Measurements from ENCODE around the gene TUBGCP5. TPM values are rescaled to one million over a fixed set of nuclear protein-coding genes. Genes with fewer than 3 reads are reported as not detected.
A peak's percentile ranks its signal among the peaks of the same experiment; 100 is the strongest.
"Not testable (repeated sequence)": the region's sequence is repeated elsewhere in the genome, so short reads cannot be mapped to it uniquely, and the experiment has no call there.

The TUBGCP5 gene
- total RNA-seq, 2 donors from 2014 or later, result 10.3 to 12.6 TPM

GRCh38 chr15:23057707-23058106, 18.3 kb upstream of the TUBGCP5 start:
- Mint-ChIP-seq H3K9me3 (peaks cover 2 to 4% of the 10 kb centered on the region in 2 donors), H3K27me3 (ENCODE audit: low read depth) (peaks cover 16% of the 10 kb centered on the region), H3K4me3 (no peak overlapping the region), H3K36me3 (ENCODE audit: insufficient read depth in 2 of 2) (peaks cover 3% of the 10 kb centered on the region in 2 donors), H3K27ac (no peak overlapping the region), H3K4me1 (ENCODE audit: low read depth) (no peaks in the 10 kb centered on the region)
- no peak for ATAC-seq (replicated peaks in 1 of 2)
- DNase-seq, result no peak

- no peaks in the 10 kb centered on the region for H3K4me1 Mint-ChIP-seq (ENCODE audit: low read depth)
- H3K9me3 Mint-ChIP-seq, result no peaks in the 10 kb centered on the region
- H3K27me3 Mint-ChIP-seq (ENCODE audit: low read depth), result peaks cover 16% of the 10 kb centered on the region
- no peak overlapping the region for H3K27ac Mint-ChIP-seq
- ATAC-seq (replicated peaks in 1 of 2) (no peak), DNase-seq (no peak)
- no peaks in the 10 kb centered on the region for H3K36me3 Mint-ChIP-seq (ENCODE audit: insufficient read depth in 2 of 2)
- H3K4me3 Mint-ChIP-seq, result no peak overlapping the region
Observed at GRCh38 chr15:23055316-23055715, 15.9 kb upstream of the TUBGCP5 start.

GRCh38 chr15:23052522-23052921, 13.2 kb upstream of the TUBGCP5 start:
- peaks cover 16% of the 10 kb centered on the region for H3K27me3 Mint-ChIP-seq (ENCODE audit: low read depth)
- H3K4me3 Mint-ChIP-seq, result no peak overlapping the region
- DNase-seq, result no peak

GRCh38 chr15:23050708-23051107, 11.3 kb upstream of the TUBGCP5 start:
- Mint-ChIP-seq H3K4me3 (no peak overlapping the region), H3K36me3 (ENCODE audit: insufficient read depth in 2 of 2) (no peaks in the 10 kb centered on the region), H3K4me1 (ENCODE audit: low read depth) (no peaks in the 10 kb centered on the region), H3K27me3 (ENCODE audit: low read depth) (peaks cover 7% of the 10 kb centered on the region), H3K9me3 (no peaks in the 10 kb centered on the region), H3K27ac (no peak overlapping the region)
- ATAC-seq (replicated peaks in 1 of 2) (no peak), DNase-seq (no peak)

More at GRCh38 chr15:23052522-23052921, 13.2 kb upstream of the TUBGCP5 start:
- Mint-ChIP-seq H3K9me3 (no peaks in the 10 kb centered on the region), H3K36me3 (ENCODE audit: insufficient read depth in 2 of 2) (no peaks in the 10 kb centered on the region), H3K27ac (no peak overlapping the region), H3K4me1 (ENCODE audit: low read depth) (no peaks in the 10 kb centered on the region)
- ATAC-seq (replicated peaks in 1 of 2), result no peak

GRCh38 chr15:23049984-23050628, 10.7 kb upstream of the TUBGCP5 start:
- DNase-seq, result no peak
- H3K9me3 Mint-ChIP-seq, result no peaks in the 10 kb centered on the region
- ATAC-seq (replicated peaks in 1 of 2), result no peak
- no peaks in the 10 kb centered on the region for H3K4me1 Mint-ChIP-seq (ENCODE audit: low read depth)
- peaks cover under 1% of the 10 kb centered on the region for H3K27me3 Mint-ChIP-seq (ENCODE audit: low read depth)
- H3K36me3 Mint-ChIP-seq (ENCODE audit: insufficient read depth in 2 of 2), result no peaks in the 10 kb centered on the region
- no peak overlapping the region for H3K4me3 Mint-ChIP-seq
- H3K27ac Mint-ChIP-seq, result no peak overlapping the region

GRCh38 chr15:23048572-23049282, 9.4 kb upstream of the TUBGCP5 start:
- not testable (repeated sequence) for H3K36me3 Mint-ChIP-seq (ENCODE audit: insufficient read depth in 2 of 2); H3K27me3 Mint-ChIP-seq (ENCODE audit: low read depth); DNase-seq; ATAC-seq (replicated peaks in 1 of 2); H3K27ac Mint-ChIP-seq; H3K4me3 Mint-ChIP-seq; H3K9me3 Mint-ChIP-seq; H3K4me1 Mint-ChIP-seq (ENCODE audit: low read depth)

GRCh38 chr15:23043987-23044386, 4.6 kb upstream of the TUBGCP5 start:
- not testable (repeated sequence) for H3K36me3 Mint-ChIP-seq (ENCODE audit: insufficient read depth in 2 of 2); H3K9me3 Mint-ChIP-seq; DNase-seq; H3K4me1 Mint-ChIP-seq (ENCODE audit: low read depth); H3K27me3 Mint-ChIP-seq (ENCODE audit: low read depth); ATAC-seq (replicated peaks in 1 of 2); H3K4me3 Mint-ChIP-seq; H3K27ac Mint-ChIP-seq

GRCh38 chr15:23043535-23043934, 4.2 kb upstream of the TUBGCP5 start:
- DNase-seq; H3K36me3 Mint-ChIP-seq (ENCODE audit: insufficient read depth in 2 of 2); H3K27ac Mint-ChIP-seq; H3K4me3 Mint-ChIP-seq; H3K4me1 Mint-ChIP-seq (ENCODE audit: low read depth); H3K9me3 Mint-ChIP-seq; H3K27me3 Mint-ChIP-seq (ENCODE audit: low read depth); ATAC-seq (replicated peaks in 1 of 2): not testable (repeated sequence)

- not testable (repeated sequence) for H3K27ac Mint-ChIP-seq; ATAC-seq (replicated peaks in 1 of 2); H3K9me3 Mint-ChIP-seq; H3K36me3 Mint-ChIP-seq (ENCODE audit: insufficient read depth in 2 of 2); H3K27me3 Mint-ChIP-seq (ENCODE audit: low read depth); H3K4me3 Mint-ChIP-seq; DNase-seq
- H3K4me1 Mint-ChIP-seq (ENCODE audit: low read depth), result peaks cover 20% of the 10 kb centered on the region
Observed at GRCh38 chr15:23041736-23042135, 2.4 kb upstream of the TUBGCP5 start.

GRCh38 chr15:23039917-23040281, 530 bp upstream of the TUBGCP5 start:
- Mint-ChIP-seq H3K36me3 (ENCODE audit: insufficient read depth in 2 of 2) (peaks cover 0 to 2% of the 10 kb centered on the region in 2 donors), H3K4me1 (ENCODE audit: low read depth) (peaks cover 28% of the 10 kb centered on the region), H3K27ac (peak overlapping the region; percentile 67), H3K9me3 (no peaks in the 10 kb centered on the region), H3K27me3 (ENCODE audit: low read depth) (no peaks in the 10 kb centered on the region), H3K4me3 (peak overlapping the region; percentile 78 to 86)
- ATAC-seq (replicated peaks in 1 of 2) (no peak), DNase-seq (no peak)

GRCh38 chr15:23038726-23039142, 635 bp downstream of the TUBGCP5 start:
- H3K27ac Mint-ChIP-seq, result peak overlapping the region; percentile 63
- ATAC-seq (replicated peaks in 1 of 2), result peak in 1 of 2 donors; percentile 0
- peaks cover 7 to 11% of the 10 kb centered on the region in 2 donors for H3K36me3 Mint-ChIP-seq (ENCODE audit: insufficient read depth in 2 of 2)
- peak overlapping the region; percentile 94 to 95 for H3K4me3 Mint-ChIP-seq
- H3K9me3 Mint-ChIP-seq, result no peaks in the 10 kb centered on the region
- peaks cover 38% of the 10 kb centered on the region for H3K4me1 Mint-ChIP-seq (ENCODE audit: low read depth)
- H3K27me3 Mint-ChIP-seq (ENCODE audit: low read depth), result no peaks in the 10 kb centered on the region
- DNase-seq, result peak in 1 of 2 donors; percentile 8

GRCh38 chr15:23035964-23036566, 3.3 kb downstream of the TUBGCP5 start:
- Mint-ChIP-seq H3K9me3 (no peaks in the 10 kb centered on the region), H3K4me3 (no peak overlapping the region), H3K4me1 (ENCODE audit: low read depth) (peaks cover 38% of the 10 kb centered on the region), H3K27me3 (ENCODE audit: low read depth) (no peaks in the 10 kb centered on the region), H3K36me3 (ENCODE audit: insufficient read depth in 2 of 2) (peaks cover 7 to 18% of the 10 kb centered on the region in 2 donors), H3K27ac (no peak overlapping the region)
- DNase-seq, result peak; percentile 62 to 65
- ATAC-seq (replicated peaks in 1 of 2), result no peak

- Mint-ChIP-seq H3K36me3 (ENCODE audit: insufficient read depth in 2 of 2) (peaks cover 7 to 18% of the 10 kb centered on the region in 2 donors), H3K4me3 (no peak overlapping the region), H3K27ac (peak overlapping the region; percentile 19), H3K4me1 (ENCODE audit: low read depth) (peaks cover 38% of the 10 kb centered on the region), H3K9me3 (no peaks in the 10 kb centered on the region), H3K27me3 (ENCODE audit: low read depth) (no peaks in the 10 kb centered on the region)
- DNase-seq (no peak), ATAC-seq (replicated peaks in 1 of 2) (no peak)
Observed at GRCh38 chr15:23033979-23034378, 5.4 kb downstream of the TUBGCP5 start.
